SK-N-SH (cell line): ENCODE data around the gene SDR39U1.

Experiments used
- RCOR1 ChIP-seq: fragments of 150-350 bp; IDR thresholded peaks from 2 replicates; pipeline ENCODE4 v1.6.1; 2017; ENCODE audit warnings: antibody characterized with exemption, low read length
- TCF12 ChIP-seq: IDR thresholded peaks from 2 replicates; pipeline ENCODE4 v1.4.0; 2012
- TF ChIP-seq, protein P1 (sequence below): fragments of 200-600 bp; sonication (generic); IDR thresholded peaks from 2 replicates; pipeline ENCODE4 v1.6.1; 2017; ENCODE audit warnings: antibody characterized with exemption, mild to moderate bottlenecking, moderate library complexity

DNA sequence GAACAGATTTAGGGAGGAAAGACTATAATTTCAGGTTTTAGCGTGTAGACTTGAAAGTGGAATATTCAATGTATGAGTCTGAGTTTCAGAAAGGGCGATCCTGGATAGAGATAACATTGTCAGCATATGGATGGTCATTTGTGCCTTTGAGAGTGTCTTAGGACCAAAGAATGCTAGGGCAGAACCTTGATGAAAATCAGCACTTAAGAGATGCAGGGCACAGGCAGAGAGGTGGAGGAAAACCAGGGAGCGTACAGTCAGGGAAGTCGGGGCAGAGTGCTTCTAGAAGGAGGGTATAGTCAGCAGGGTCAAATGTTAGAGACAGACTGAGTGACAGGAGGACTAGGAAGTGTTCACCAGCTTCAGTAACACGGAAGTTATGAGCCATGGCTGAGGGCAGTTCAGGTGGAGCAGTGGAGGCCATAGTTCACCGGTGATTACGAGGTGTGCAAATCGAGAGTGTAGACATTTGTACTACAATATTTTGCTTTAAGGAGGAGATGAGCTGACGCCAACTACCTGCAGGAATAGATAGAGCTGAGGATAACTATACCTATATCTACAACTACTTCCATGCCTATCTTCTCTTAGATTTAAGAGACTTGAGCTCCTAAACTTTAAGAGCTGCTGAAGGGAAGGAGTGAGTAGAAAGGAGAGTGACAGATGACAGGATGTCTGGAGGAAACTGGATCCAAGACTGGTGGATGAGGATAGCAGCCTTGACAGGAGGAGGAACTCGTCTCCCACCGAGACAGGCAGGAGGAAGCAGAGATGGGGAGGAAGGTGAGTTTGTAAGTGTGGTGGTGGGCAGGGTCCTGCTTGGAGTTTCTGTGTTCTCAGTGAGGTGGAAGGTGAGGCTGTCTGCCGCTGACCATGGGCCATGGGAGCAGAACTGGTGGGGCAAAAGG is 19.6 kb downstream of the SDR39U1 start:
- TF ChIP-seq TCF12 (no peak), RCOR1 (no peak)
- TF ChIP-seq, protein P1, sequence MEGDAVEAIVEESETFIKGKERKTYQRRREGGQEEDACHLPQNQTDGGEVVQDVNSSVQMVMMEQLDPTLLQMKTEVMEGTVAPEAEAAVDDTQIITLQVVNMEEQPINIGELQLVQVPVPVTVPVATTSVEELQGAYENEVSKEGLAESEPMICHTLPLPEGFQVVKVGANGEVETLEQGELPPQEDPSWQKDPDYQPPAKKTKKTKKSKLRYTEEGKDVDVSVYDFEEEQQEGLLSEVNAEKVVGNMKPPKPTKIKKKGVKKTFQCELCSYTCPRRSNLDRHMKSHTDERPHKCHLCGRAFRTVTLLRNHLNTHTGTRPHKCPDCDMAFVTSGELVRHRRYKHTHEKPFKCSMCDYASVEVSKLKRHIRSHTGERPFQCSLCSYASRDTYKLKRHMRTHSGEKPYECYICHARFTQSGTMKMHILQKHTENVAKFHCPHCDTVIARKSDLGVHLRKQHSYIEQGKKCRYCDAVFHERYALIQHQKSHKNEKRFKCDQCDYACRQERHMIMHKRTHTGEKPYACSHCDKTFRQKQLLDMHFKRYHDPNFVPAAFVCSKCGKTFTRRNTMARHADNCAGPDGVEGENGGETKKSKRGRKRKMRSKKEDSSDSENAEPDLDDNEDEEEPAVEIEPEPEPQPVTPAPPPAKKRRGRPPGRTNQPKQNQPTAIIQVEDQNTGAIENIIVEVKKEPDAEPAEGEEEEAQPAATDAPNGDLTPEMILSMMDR: no peak
